Suprapubic skin (tissue), 4 donors: ENCODE data around the gene PLAC8.

Experiments used
- CTCF ChIP-seq, 2 donors: fragments of 200-600 bp in 1 of 2; fragments of 450-650 bp in 1 of 2; sonication (generic) in 1 of 2; IDR thresholded peaks; one replicate each; pipeline ENCODE4 v1.5.1; 2016 to 2019; ENCODE audit warnings: antibody characterized with exemption in 2 of 2, mild to moderate bottlenecking in 1 of 2, moderate library complexity in 1 of 2
- EP300 ChIP-seq: sonication (generic); formaldehyde crosslinking; IDR thresholded peaks from one replicate; pipeline ENCODE4 v1.6.1; 2017; ENCODE audit warnings: antibody characterized with exemption
- POLR2A ChIP-seq, 2 donors: fragments of 450-650 bp; IDR thresholded peaks; one replicate each; pipeline ENCODE4 v1.6.1; 2017; ENCODE audit warnings: antibody characterized with exemption in 2 of 2, mild to moderate bottlenecking in 2 of 2, moderate library complexity in 2 of 2
- POLR2AphosphoS5 ChIP-seq, 3 donors: sonication (generic); formaldehyde crosslinking; IDR thresholded peaks; one replicate each; pipeline ENCODE4 v1.6.1; 2017; ENCODE audit warnings: antibody characterized with exemption in 3 of 3

DNA sequence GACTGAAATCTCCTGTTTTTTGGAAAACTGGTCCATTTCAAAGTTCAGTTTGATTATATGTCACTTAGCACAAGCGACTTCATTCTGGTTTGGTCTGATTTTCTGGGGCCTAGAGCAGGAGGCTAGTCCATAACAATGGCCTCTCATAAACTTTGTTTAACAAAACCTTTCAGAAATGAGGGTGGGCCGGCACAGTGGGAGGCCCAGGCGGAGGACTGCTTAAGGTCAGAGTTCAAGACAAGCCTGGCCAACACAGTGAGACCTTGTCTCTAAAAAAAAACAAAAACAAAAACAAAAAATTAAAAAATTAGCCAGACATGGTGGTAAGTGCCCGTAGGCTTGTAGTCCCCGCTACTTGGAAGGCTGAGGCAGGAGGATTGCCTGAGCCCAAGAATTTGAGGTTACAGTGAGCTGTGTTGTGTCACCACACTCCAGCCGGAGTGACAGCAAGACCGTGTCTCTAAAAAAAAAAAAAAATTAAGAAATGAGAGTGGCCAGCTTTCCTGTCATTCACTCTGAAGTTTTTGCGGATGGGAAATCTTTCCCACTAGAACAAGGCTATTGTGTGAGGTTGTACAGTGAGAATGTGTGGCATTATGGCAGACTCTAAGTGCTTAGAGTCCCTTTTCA, 1.2 kb upstream of the PLAC8 start:
- no peak for TF ChIP-seq CTCF (IDR thresholded peaks at IDR 0.05)
- no peak for TF ChIP-seq POLR2AphosphoS5 (IDR thresholded peaks at IDR 0.05)
- no peak for TF ChIP-seq EP300
- TF ChIP-seq POLR2A (IDR thresholded peaks at IDR 0.05) = no peak
